Mesodermal cell (in vitro differentiated cells): ENCODE data around the gene CFI.
A peak's percentile ranks its signal among the peaks of the same experiment; 100 is the strongest.

Experiments
- H3K27ac ChIP-seq: 2 replicates; pipeline ENCODE4 v1.7.0; 2013; ENCODE audit warnings: mild to moderate bottlenecking, low read depth, low read length, moderate library complexity; ENCODE audit not compliant: severe bottlenecking
- H3K36me3 ChIP-seq: 2 replicates; pipeline ENCODE4 v1.7.1; 2013; ENCODE audit warnings: mild to moderate bottlenecking, low read length, moderate library complexity; ENCODE audit not compliant: control insufficient read depth, insufficient read depth
- H3K4me1 ChIP-seq: one replicate; pipeline ENCODE4 v1.7.1; 2013; ENCODE audit warnings: mild to moderate bottlenecking, low read length; ENCODE audit not compliant: insufficient read depth, control insufficient read depth, poor library complexity, severe bottlenecking
- H3K4me3 ChIP-seq: 2 replicates; pipeline ENCODE4 v1.7.0; 2013; ENCODE audit warnings: low read length, control low read depth, mild to moderate bottlenecking; ENCODE audit not compliant: insufficient read depth, poor library complexity, severe bottlenecking; ENCODE audit errors: extremely low read depth
- H3K9me3 ChIP-seq: 2 replicates; pipeline ENCODE4 v1.7.1; 2013; ENCODE audit warnings: mild to moderate bottlenecking, low read length, moderate library complexity; ENCODE audit not compliant: control insufficient read depth
- WGBS, 2 experiments: methylation state at CpG; one replicate each; pipeline ENCODE4 v1.1.5; 2013; ENCODE audit warnings: missing lambda C conversion rate in 2 of 2; ENCODE audit not compliant: insufficient coverage in 2 of 2; 5-methylcytosine and 5-hydroxymethylcytosine counted together

Gene CFI

DNA sequence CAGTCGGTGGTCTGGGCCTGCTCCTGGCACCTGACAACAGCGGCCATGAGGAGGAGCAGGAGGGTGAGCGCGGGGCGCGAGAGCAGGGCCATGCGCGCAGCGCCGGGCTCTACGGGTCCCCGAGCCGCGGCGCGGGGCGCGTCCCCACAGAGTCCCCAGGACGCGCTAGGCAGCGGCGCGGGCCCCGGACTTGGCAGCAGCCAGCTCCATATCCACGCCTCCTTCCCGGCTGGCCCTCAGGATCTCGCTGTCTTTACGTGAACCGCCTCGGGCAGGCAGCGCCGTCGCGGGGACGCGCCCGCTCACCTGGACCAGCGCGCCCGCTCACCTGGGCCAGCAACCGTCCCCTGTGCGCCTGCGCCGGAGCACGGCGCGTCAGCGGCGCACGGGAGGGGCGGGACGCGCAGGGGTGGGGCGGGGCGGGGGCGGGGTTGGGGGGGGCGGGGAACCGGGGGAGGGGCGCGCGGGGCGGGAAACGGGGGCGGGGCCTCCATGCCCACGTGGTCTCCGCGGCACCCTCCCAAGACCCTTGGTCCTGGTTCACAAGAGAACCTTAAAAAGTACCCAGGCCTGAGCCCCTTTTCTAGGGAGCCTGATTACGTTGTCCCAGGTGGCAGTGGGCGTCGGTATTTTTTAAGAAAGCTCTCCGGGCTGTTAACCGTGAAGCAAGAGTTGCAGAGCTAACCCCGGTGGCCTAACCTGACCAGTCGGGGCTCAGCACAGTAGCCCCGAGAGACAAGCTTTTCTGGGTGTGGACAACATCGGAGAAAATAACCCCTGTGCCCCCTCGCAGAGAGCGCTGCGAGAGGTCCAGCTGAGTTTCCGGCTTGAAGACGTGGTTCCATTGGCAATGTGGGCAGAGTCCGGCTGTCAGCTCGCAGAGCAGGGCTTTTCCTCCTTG lies 71.8 kb downstream of the CFI start, which contains the start of gene PLA2G12A:
Gene PLA2G12A (minus strand): TSS at position 353 of the 901 bp plus-strand sequence. CDS start 261 bp downstream, at position 92.
- peak within 1 kb of the TSS; percentile 70 for H3K4me3 ChIP-seq
- peak within 1 kb of the TSS; percentile 59 for H3K27ac ChIP-seq
- no peaks in the 10 kb centered on the region for H3K4me1 ChIP-seq
- WGBS, 2 experiments, result 1% methylated on average over 42 to 52 of the region's 83 CpGs
- no peaks in the 10 kb centered on the region for H3K36me3 ChIP-seq
- no peaks in the 10 kb centered on the region for H3K9me3 ChIP-seq

DNA sequence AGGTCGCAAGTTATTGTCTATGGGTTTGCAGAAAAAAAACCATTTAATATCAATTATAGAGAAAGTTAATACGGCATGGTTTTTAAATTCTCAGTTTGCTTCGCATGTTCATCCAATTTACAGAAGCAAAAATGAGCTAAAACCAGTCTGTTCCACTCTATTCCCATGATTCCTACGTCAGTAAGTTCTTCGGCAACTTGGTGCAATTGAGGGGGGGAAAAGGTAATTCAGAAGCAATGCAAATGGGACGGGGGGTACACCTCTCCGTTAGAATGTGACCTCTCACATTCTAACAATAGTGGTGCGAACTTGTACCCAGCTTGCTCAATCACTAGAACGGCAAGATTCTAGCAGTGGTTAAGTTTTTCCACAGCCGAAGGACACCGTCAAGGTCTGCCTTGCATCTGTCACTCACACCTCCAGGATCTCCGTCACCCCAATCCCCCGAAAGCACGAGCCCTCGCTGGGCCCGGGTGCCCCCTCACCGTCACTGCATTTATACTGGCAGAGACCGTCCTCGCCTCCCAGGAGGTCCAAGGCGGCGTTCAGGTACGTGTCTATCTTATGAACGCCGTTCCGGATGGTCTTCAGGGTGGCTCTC lies 72.6 kb downstream of the CFI start:
- no peaks in the 10 kb centered on the region for H3K4me1 ChIP-seq
- H3K4me3 ChIP-seq, result peak overlapping the region; percentile 70
- no peak overlapping the region for H3K27ac ChIP-seq
- WGBS, 2 experiments, result 1% methylated on average over 15 to 17 of the region's 25 CpGs
- no peaks in the 10 kb centered on the region for H3K9me3 ChIP-seq
- no peaks in the 10 kb centered on the region for H3K36me3 ChIP-seq

DNA sequence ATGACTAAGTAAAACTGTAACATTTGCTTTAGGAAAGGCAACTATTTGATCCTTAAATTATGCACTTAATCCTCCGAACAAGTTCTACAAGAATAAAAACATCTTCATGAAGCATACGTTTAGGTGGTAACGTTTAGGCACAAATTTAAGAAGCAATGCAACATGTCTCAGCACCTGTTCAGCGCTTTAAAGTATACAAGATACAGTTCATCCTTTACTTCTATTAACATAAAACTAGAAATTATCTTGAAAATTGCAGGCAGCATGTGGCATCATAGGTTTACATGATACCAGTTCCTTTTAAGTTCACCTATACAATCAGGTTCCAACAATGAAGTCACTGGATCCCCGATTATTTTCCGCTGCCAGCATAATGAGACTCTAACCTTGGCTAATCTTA lies 73.4 kb downstream of the CFI start:
- no peak overlapping the region for H3K27ac ChIP-seq
- WGBS, 2 experiments, result 86 to 93% methylated on average over 5 of the region's 6 CpGs
- H3K4me3 ChIP-seq, result no peak overlapping the region
- no peaks in the 10 kb centered on the region for H3K36me3 ChIP-seq
- no peaks in the 10 kb centered on the region for H3K4me1 ChIP-seq
- no peaks in the 10 kb centered on the region for H3K9me3 ChIP-seq

DNA sequence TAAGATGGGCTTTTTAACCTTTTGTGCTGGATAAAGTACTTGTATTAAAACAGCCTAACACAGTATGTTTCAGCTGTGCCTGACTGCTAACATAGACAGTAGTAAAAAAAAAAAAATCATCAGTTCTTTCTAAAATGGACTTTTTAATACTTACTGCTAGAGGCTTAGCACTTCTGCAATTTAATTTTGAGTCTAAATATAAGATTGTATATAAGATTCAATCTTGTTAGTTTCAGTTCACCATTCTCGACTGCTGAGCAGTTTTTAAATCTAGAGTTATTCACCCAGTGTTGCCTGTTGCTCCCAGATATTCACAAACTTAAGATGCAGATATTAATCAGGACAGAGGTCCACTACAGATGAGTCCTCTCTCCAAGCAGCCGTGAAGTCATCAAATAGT lies 78.7 kb downstream of the CFI start:
- no peaks in the 10 kb centered on the region for H3K36me3 ChIP-seq
- 100% methylated on average over 1 to 2 of the region's 2 CpGs for WGBS, 2 experiments
- peaks cover 12% of the 10 kb centered on the region for H3K9me3 ChIP-seq
- no peak overlapping the region for H3K27ac ChIP-seq
- no peaks in the 10 kb centered on the region for H3K4me1 ChIP-seq
- no peak overlapping the region for H3K4me3 ChIP-seq

DNA sequence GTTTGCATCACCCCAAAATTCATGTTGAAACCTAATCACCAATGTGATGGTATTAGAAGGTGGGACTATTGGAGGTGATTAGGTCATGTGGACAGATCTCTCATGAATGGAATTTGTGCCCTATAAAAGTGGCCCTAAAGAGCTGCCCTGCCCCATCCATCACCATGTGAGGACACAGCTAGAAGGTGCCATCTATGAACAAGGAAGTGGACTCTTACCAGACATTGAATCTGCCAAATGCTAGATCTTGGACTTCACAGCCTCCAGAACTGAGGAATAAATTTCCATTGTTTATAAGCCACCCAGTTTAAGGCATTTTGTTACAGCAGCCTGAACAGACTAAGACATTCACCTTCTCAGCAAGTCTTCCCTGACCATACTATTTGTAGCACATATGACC lies 79.4 kb downstream of the CFI start:
- Histone ChIP-seq H3K36me3 (no peaks in the 10 kb centered on the region), H3K4me1 (no peaks in the 10 kb centered on the region), H3K9me3 (peaks cover 12% of the 10 kb centered on the region), H3K4me3 (no peak overlapping the region), H3K27ac (no peak overlapping the region)

DNA sequence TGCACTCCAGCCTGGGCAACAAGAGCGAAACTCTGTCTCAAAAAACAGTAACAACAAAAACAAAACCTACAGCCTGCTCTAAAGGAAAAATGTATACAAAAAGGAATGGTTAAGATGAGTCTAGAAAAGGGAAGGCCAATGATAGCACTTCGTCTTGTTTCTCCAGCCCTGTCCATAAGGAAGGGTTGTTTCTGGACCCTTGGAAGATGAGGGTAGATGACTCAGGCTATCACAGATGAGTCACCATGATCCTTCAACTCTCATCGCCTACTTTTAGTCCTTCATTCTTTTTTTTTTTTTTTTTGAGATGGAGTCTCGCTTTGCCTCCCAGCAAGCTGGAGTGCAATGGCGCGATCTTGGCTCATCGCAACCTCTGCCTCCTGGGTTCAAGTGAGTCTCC lies 80.8 kb downstream of the CFI start:
- WGBS, 2 experiments, result 85 to 100% methylated on average over 3 to 5 of the region's 7 CpGs
- no peak overlapping the region for H3K4me3 ChIP-seq
- H3K36me3 ChIP-seq, result peaks cover 8% of the 10 kb centered on the region
- H3K4me1 ChIP-seq, result no peaks in the 10 kb centered on the region
- peaks cover 12% of the 10 kb centered on the region for H3K9me3 ChIP-seq
- no peak overlapping the region for H3K27ac ChIP-seq

DNA sequence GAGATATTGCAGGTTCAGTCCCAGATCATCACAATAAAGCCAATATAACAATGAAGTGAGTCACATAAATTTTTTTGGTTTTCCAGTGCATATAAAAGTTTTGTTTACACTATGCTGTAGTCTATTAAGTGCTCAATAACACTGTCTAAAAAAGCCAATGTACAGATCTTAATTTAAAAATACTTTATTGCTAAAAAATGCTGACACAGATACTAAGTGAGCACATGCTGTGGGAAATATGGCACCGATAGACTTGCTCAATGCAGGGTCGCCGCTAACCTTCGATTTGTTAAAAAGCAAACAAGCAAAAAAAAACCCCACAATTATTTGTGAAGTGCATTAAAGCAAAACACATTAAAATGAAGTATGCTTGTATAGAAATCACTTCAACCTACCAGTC lies 82.2 kb downstream of the CFI start:
- Histone ChIP-seq H3K27ac (no peak overlapping the region), H3K4me1 (no peaks in the 10 kb centered on the region), H3K4me3 (no peak overlapping the region), H3K36me3 (peaks cover 8% of the 10 kb centered on the region), H3K9me3 (peaks cover 12% of the 10 kb centered on the region)
- no CpG with 5 or more reads among the region's 4 CpGs for WGBS, 2 experiments

DNA sequence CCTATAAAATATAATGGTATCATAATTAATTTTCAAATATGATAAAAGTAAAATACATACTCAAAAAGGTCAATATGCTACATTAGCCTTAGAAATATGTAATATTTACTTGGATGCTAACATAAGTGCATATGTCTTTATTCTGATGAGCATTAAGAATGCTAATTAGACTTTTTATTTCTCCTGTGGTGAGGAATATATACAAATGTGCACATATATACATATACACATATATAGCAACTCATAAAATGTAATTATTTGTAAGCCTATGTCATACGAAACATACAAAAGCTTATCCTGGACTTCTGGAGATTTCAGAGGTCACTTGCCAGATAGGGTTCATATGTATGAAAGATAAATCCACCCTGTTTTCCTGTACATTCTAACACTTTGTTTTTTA lies 83.0 kb downstream of the CFI start:
- Histone ChIP-seq H3K36me3 (peaks cover 12% of the 10 kb centered on the region), H3K27ac (no peak overlapping the region), H3K9me3 (peaks cover 12% of the 10 kb centered on the region), H3K4me1 (no peaks in the 10 kb centered on the region), H3K4me3 (no peak overlapping the region)
- no CpG with 5 or more reads among the region's 1 CpG for WGBS, 2 experiments

DNA sequence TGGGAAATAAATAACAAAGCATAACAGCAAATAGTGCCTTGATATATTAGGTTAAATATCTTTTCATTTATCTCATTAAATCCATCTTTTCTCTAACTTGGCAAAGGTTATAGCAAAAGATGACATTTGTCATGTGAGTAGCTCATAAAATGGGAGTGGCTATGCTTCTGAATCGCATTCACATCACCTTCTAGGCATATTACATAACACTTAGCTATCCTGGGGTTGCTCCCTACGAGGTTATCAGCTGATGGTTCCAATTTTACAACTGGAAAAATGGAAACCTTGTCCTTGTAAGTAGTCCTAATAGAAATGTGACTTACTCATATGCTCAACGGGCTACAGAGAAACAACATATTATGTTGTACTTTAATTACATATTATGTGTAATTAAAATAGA lies 88.3 kb downstream of the CFI start:
- Histone ChIP-seq H3K4me3 (no peak overlapping the region), H3K36me3 (peaks cover 16% of the 10 kb centered on the region), H3K27ac (no peak overlapping the region), H3K9me3 (no peaks in the 10 kb centered on the region), H3K4me1 (no peaks in the 10 kb centered on the region)
- WGBS, 2 experiments, result 100% methylated on average over 1 of the region's 3 CpGs; no CpG with 5 or more reads in 1 of the 2 experiments

DNA sequence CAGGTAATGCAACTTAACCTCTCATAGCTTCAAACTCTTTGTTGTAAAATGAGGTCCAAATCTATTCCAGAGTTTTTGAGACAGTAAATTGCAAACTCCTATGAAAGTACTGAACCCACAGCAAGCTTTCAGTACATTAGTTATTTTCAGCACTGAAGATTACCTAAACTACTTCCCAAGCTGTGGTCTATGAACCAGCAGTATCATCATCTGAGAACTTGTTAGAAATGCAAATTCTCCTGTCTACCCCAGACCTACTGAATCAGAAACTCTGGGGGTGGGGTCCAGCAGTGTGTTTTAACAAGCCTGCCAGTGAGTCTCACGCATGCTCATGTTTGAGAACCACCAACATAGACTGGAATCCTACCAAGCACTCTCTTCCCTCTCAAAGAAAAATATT lies 92.8 kb downstream of the CFI start:
- Histone ChIP-seq H3K4me1 (no peaks in the 10 kb centered on the region), H3K36me3 (peaks cover 5% of the 10 kb centered on the region), H3K9me3 (no peaks in the 10 kb centered on the region), H3K27ac (no peak overlapping the region), H3K4me3 (no peak overlapping the region)
- WGBS, 2 experiments, result 100% methylated on average over 1 of the region's 1 CpG

DNA sequence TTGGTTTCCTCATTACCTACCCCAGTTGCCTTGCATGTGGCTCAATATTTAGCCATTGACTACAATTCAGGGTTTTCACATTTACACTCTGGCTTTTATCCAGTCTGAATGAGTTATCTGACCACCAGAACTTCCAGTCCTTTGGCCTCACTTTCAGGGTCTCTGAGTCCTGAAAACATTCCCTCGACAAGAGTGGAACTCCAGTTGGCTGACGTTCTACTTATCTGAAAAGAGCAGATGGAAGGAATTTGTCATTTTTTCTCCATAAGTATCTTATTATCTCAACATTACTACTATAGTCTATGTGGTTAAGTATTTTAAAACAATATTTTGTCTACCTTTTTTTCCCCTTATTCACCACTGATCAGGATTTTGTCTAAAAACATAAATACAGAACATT lies 93.4 kb downstream of the CFI start:
- H3K27ac ChIP-seq, result no peak overlapping the region
- H3K36me3 ChIP-seq, result peaks cover 4% of the 10 kb centered on the region
- H3K4me1 ChIP-seq, result no peaks in the 10 kb centered on the region
- no CpG with 5 or more reads among the region's 2 CpGs for WGBS, 2 experiments
- H3K9me3 ChIP-seq, result no peaks in the 10 kb centered on the region
- H3K4me3 ChIP-seq, result no peak overlapping the region
